Transverse colon (tissue), 3 donors: ENCODE results near the gene ARHGEF25.

Experiments
- CTCF ChIP-seq, 5 experiments: fragments of 200-600 bp in 3 of 5; fragments of 450-650 bp in 2 of 5; sonication (generic) in 3 of 5; IDR thresholded peaks; 1 replicate in 2 of 5; 2 replicates in 3 of 5; pipeline ENCODE4 v1.5.1; 2016 to 2017; ENCODE audit warnings: antibody characterized with exemption in 5 of 5, inconsistent platforms in 3 of 5, mild to moderate bottlenecking in 2 of 5, moderate library complexity in 1 of 5
- EP300 ChIP-seq: sonication (generic); formaldehyde crosslinking; IDR thresholded peaks from one replicate; pipeline ENCODE4 v1.6.1; 2017; ENCODE audit warnings: antibody characterized with exemption, low read depth

DNA sequence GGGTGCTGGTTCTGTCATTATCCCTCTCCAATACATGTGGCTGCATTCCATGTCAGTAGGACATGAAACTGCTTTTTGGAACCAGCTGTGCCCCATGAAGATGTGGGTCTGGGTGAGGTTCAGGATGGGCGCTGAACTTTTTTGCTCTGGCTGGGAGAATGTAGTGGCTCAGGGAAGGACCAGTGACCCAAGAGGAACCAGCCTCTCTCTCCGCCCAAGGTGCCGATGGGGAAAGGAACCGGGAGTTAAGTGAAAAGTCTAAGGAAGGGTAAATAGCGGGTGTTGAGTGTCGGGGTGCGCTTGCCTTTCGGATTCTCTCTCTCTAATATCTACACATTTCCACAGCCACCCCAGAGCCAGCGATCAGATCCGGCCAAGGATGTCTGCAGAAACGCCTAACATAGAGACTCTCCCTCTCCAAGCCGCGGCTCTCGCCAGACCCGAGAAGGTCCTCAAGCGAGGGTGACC, 7.8 kb downstream of the ARHGEF25 start:
- TF ChIP-seq CTCF (IDR thresholded peaks at IDR 0.05) (no peak), EP300 (no peak)
